Measurements from ENCODE around the gene FLT3. TPM values are rescaled to one million over a fixed set of nuclear protein-coding genes. Genes with fewer than 3 reads are reported as not detected.

FLT3 gene
- total and polyA plus RNA-seq, 9 of the 15 experiments (the other 6 are each of a cell fraction or from before 2014, with no cell fraction given): not detected

DNA sequence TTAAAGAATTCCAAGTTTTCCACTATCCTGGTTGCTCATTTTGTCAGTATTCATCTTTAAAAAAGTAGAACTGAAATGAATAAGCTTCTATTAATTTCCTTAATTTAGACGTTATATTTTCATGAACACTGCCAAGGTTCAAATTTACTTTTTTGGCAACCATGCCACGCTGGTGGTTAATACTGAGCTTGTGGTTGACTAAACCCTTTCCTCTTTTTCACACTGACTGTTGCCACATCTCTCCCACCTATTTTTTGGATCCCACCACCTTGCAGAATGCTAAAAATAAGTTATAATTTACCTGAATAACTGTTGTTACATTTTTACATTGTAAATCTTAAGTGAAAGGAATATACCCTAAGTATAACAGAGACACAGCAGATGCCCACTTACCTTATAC, 45.0 kb downstream of the FLT3 start:
- CTCF ChIA-PET (ENCODE audit: low intra/inter-chr PET ratio): no interaction called here
- intact Hi-C loops (cut with micrococcal nuclease): loop anchor here (10.0 kb wide), 2 partner anchors 259 to 589 kb away; no protein-coding TSS in a partner anchor
- H2AFZ ChIP-seq (ENCODE audit: low read depth, low read length): no peak overlapping the region

More for the DNA sequence above, 45.0 kb downstream of the FLT3 start:
- TF ChIP-seq RBM34 (IDR thresholded peaks at IDR 0.05; ENCODE audit: borderline replicate concordance, insufficient read depth, low read length) (no peak), CBX8 (IDR thresholded peaks at IDR 0.05; ENCODE audit: borderline replicate concordance, extremely low read depth, low read depth, low read length, poor library complexity, severe bottlenecking) (no peak), ARID3B (CRISPR knock-in tag; IDR thresholded peaks at IDR 0.05; ENCODE audit: borderline replicate concordance) (no peak), STAG1 (CRISPR knock-in tag; IDR thresholded peaks at IDR 0.05; ENCODE audit: borderline replicate concordance) (no peak), TAF9B (IDR thresholded peaks at IDR 0.05; ENCODE audit: partially characterized antibody) (no peak), FOXJ2 (tag; IDR thresholded peaks at IDR 0.05) (no peak), MGA (IDR thresholded peaks at IDR 0.05) (no peak), BCL6 (CRISPR knock-in tag; IDR thresholded peaks at IDR 0.05) (no peak), MEF2D (tag; conservative IDR thresholded peaks at IDR 0.05; ENCODE audit: low read depth) (no peak)
- no peak overlapping the region for H3K4me3 ChIP-seq
- FAIRE-seq (no peak), ATAC-seq (no peak), DNase-seq (ENCODE audit: extremely low read depth in 1 of 4, low spot score in 3 of 4) (no peak)
- no peaks in the 10 kb centered on the region for H3K36me3 ChIP-seq (ENCODE audit: control insufficient read depth, insufficient read depth, low read length)
- H3K79me2 ChIP-seq (ENCODE audit: control insufficient read depth, insufficient read depth, low read length): no peaks in the 10 kb centered on the region
- H3K9me1 ChIP-seq (ENCODE audit: control insufficient read depth, insufficient read depth, low read length): no peaks in the 10 kb centered on the region
- no peak overlapping the region for H3K27ac ChIP-seq (ENCODE audit: extremely low read depth, low read depth, low read length)
- no peaks in the 10 kb centered on the region for H4K20me1 ChIP-seq (replicated peaks; ENCODE audit: control insufficient read depth, insufficient read depth, low read length)
- 0% methylated on average over 2 of the region's 2 CpGs for WGBS (ENCODE audit: insufficient coverage, low coverage, missing lambda C conversion rate)
- no peaks in the 10 kb centered on the region for H3K9me3 ChIP-seq (replicated peaks; ENCODE audit: control insufficient read depth, insufficient read depth, low read depth, low read length)
- H3K27me3 ChIP-seq (ENCODE audit: control insufficient read depth in 2 of 2, insufficient read depth in 2 of 2, low read length in 2 of 2): peaks cover 2 to 25% of the 10 kb centered on the region in 2 experiments; a peak in 4 of 5 replicates
- in situ Hi-C loops (cut with MboI): loop anchor here (25.0 kb wide), 1 partner anchor 732 kb away; no protein-coding TSS in a partner anchor
- no TSS peak for BruUV-seq (replicated peaks)
- POLR2A ChIA-PET: interaction anchor here (0.5 kb wide), 1 partner anchor 25 kb away, joined by 3 read pairs; no protein-coding TSS in a partner anchor
- H3K9ac ChIP-seq (ENCODE audit: insufficient read depth in 1 of 2, low read depth in 2 of 2, low read length in 2 of 2): no peak overlapping the region
- no peak overlapping the region for H3K4me2 ChIP-seq (ENCODE audit: insufficient read depth, low read length)
- no peaks in the 10 kb centered on the region for H3K4me1 ChIP-seq (replicated peaks in 1 of 2; ENCODE audit: control insufficient read depth in 2 of 2, insufficient read depth in 2 of 2, low read length in 2 of 2)

Data from K562 (cell line).